Lower lobe of right lung (tissue), 2 donors: ENCODE results near the gene GGA2. TPM values are rescaled to one million over a fixed set of nuclear protein-coding genes. Genes with fewer than 3 reads are reported as not detected.

ENCODE experiments used
- ATAC-seq, 2 donors: fragments of 200-7000 bp; cut with Tn5 transposase; one replicate each; pipeline ENCODE4 v1.9.1; 2020 to 2022; ENCODE audit warnings: mild to moderate bottlenecking in 2 of 2, moderate library complexity in 2 of 2
- DNase-seq: peaks from one replicate; pipeline ENCODE4 v3.0.0-alpha.2; 2020
- H3K27ac ChIP-seq: fragments of 200-600 bp; one replicate; pipeline ENCODE4 v1.8.0; 2022
- H3K27me3 ChIP-seq: fragments of 200-600 bp; one replicate; pipeline ENCODE4 v1.8.0; 2022; ENCODE audit warnings: low read depth
- H3K36me3 ChIP-seq: fragments of 200-600 bp; one replicate; pipeline ENCODE4 v1.8.0; 2022; ENCODE audit warnings: mild to moderate bottlenecking
- H3K4me1 ChIP-seq: fragments of 200-600 bp; one replicate; pipeline ENCODE4 v1.8.0; 2022
- H3K4me3 ChIP-seq: fragments of 200-600 bp; one replicate; pipeline ENCODE4 v1.8.0; 2022; ENCODE audit warnings: mild to moderate bottlenecking
- H3K9me3 ChIP-seq: fragments of 200-600 bp; one replicate; pipeline ENCODE4 v1.8.0; 2022
- intact Hi-C: fragments of 100-400 bp; cut with DNase I; formaldehyde crosslinking; loops from one replicate; pipeline ENCODE4 v1.11.0; 2022
- total RNA-seq: library from RNA; stranded (reverse); fragmentation: NEBNext Ultra II Directional; extraction: Animal tissue kit (Norgen Biotek cat#: 25700); gene quantifications from one replicate; pipeline ENCODE4 v1.2.1, GENCODE V29; 2021
- TF ChIP-seq, protein P1 (sequence below): fragments of 200-600 bp; IDR thresholded peaks from one replicate; pipeline ENCODE4 v1.8.0; 2022; ENCODE audit warnings: antibody characterized with exemption, mild to moderate bottlenecking
- donor health status: DM: no; HTN: yes; CAD: no; lungs with severe emphysema.

Gene GGA2
- total RNA-seq, 1 donor from 2014 or later, result 204 TPM

DNA sequence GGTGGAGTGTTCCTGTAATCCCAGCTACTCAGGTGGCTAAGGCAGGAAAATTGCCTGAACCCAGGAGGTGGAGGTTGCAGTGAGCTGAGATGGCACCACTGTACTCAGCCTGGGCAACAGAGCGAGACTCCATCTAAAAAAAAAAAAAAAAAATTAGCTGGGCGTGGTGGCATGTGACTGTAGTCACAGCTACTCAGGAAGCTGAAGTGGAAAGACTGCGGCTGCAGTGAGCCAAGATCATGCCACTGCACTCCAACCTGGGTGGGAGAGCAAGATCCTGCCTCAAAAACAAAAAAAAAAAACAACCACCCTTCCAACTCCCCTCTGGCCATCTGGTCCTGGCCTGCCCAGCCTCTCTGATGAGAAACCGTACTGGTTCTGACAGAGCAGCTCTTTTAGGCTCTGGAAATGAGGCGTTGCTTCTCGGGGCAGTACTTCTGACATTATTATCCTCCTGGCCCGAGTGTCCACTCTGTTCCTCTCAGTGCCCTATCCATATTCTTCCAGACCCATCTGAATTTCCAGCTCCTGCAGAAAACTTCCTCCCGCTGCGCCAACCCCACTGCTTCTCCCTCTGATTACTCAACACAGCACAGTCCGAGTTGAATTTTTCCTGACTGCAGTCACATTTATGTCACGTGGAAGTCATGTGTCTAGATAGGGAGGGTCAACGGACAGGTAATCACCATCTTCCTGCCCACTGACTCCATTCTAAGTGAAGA lies 13.3 kb downstream of the GGA2 start:
- Histone ChIP-seq H3K4me1 (peaks cover 85% of the 10 kb centered on the region), H3K4me3 (no peak overlapping the region), H3K27me3 (no peaks in the 10 kb centered on the region), H3K9me3 (no peaks in the 10 kb centered on the region), H3K27ac (peak overlapping the region; percentile 80), H3K36me3 (peaks cover 45% of the 10 kb centered on the region)
- intact Hi-C loops, result no loop called here
- ATAC-seq (peak; percentile 77 to 88), DNase-seq (no peak)
- TF ChIP-seq, protein P1, sequence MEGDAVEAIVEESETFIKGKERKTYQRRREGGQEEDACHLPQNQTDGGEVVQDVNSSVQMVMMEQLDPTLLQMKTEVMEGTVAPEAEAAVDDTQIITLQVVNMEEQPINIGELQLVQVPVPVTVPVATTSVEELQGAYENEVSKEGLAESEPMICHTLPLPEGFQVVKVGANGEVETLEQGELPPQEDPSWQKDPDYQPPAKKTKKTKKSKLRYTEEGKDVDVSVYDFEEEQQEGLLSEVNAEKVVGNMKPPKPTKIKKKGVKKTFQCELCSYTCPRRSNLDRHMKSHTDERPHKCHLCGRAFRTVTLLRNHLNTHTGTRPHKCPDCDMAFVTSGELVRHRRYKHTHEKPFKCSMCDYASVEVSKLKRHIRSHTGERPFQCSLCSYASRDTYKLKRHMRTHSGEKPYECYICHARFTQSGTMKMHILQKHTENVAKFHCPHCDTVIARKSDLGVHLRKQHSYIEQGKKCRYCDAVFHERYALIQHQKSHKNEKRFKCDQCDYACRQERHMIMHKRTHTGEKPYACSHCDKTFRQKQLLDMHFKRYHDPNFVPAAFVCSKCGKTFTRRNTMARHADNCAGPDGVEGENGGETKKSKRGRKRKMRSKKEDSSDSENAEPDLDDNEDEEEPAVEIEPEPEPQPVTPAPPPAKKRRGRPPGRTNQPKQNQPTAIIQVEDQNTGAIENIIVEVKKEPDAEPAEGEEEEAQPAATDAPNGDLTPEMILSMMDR, result no peak

DNA sequence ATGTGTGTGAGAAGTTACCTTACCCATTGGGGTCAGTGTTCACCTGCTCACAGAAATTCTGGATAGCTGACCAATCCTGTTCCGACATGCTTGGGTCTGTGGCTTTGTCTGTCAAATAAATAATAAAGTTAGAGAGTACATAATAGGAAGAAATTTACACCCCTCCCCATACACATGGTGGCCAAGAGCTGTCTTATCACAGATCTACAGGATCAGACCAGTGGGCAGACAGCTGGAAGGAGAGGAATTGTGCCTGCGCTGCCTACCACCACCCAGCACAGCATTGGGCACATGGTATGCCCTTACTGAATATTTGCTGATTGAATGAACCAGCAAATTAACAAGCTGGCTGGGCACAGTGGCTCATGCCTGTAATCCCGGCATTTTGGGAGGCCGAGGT lies 14.6 kb downstream of the GGA2 start:
- DNase-seq (no peak), ATAC-seq (no peak)
- H3K4me3 ChIP-seq, result no peak overlapping the region
- H3K4me1 ChIP-seq, result peaks cover 83% of the 10 kb centered on the region
- H3K27ac ChIP-seq, result no peak overlapping the region
- TF ChIP-seq, protein P1, result no peak
- intact Hi-C loops, result no loop called here
- no peaks in the 10 kb centered on the region for H3K27me3 ChIP-seq
- no peaks in the 10 kb centered on the region for H3K9me3 ChIP-seq
- H3K36me3 ChIP-seq, result peaks cover 57% of the 10 kb centered on the region

DNA sequence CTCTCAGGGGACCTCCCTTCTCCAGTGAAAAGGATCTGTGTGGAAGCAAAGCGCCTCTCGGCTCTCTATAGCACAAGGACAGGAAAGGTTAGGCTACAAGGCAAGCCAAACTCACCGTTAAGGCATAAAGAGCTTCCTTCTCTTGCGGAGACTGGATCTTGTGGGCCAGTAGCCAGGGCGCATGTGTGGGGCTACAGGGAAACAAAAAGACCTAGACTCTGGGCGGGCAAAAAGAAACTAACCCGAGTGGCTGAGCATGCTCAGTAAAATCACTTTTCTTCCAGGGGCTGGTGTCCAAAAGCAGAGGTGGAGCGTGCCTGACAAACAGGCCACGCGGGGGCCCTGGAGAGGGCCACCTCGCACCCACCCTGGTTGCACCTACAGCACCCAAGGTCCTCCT lies 16.1 kb downstream of the GGA2 start:
- intact Hi-C loops, result no loop called here
- Histone ChIP-seq H3K27ac (peak overlapping the region; percentile 69), H3K4me3 (peak overlapping the region; percentile 31), H3K9me3 (no peaks in the 10 kb centered on the region), H3K4me1 (peaks cover 69% of the 10 kb centered on the region), H3K27me3 (no peaks in the 10 kb centered on the region), H3K36me3 (peaks cover 72% of the 10 kb centered on the region)
- ATAC-seq, result peak; percentile 38 to 39
- no peak for DNase-seq
- TF ChIP-seq, protein P1, result no peak

DNA sequence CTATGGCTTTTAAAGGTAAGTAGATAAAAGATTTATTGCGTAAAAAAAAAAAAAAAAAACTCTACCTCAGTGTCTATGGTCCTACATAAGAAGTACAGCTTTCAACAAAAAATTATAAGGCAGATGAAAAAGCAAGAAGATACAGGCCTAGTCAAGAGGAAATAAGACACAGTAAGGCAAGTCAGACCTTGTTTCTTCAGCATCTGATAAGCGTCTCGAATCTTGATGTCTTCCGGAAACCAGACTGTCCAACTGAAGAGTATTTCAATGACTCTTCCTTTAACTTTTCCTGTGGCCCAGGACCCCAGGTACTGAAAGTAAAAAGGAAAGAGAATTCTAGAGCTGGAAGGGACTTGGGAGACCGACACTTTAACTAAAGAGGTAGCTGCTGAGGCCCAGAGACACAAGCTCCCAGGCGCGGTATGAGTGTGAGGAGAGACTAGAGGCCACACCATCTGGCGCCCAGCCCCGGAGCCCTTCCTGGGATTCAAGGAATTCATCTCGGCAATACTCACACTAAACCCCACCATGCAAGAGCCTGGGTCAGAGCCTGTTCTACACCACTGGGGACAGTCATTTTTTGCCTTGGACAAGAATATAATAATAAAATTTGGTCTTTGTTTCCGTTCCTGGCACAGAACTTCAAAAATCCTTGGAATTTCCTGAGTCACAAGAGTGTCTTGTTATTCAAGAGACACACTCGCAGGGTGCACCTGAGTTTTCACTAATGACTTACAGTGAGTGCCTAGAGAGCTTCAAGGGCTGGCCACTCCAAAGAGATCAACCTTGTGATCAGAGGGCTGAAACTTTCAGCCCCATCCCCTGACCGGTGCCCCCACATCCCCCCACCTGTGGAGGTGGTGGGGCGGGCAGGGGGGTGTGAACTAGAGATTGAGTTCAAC lies 18.6 kb downstream of the GGA2 start:
- Histone ChIP-seq H3K4me1 (peaks cover 58% of the 10 kb centered on the region), H3K27me3 (no peaks in the 10 kb centered on the region), H3K27ac (peak overlapping the region; percentile 69), H3K36me3 (peaks cover 97% of the 10 kb centered on the region), H3K4me3 (no peak overlapping the region), H3K9me3 (no peaks in the 10 kb centered on the region)
- ATAC-seq (peak; percentile 55 to 73), DNase-seq (no peak)
- intact Hi-C loops, result no loop called here
- TF ChIP-seq, protein P1, result no peak

DNA sequence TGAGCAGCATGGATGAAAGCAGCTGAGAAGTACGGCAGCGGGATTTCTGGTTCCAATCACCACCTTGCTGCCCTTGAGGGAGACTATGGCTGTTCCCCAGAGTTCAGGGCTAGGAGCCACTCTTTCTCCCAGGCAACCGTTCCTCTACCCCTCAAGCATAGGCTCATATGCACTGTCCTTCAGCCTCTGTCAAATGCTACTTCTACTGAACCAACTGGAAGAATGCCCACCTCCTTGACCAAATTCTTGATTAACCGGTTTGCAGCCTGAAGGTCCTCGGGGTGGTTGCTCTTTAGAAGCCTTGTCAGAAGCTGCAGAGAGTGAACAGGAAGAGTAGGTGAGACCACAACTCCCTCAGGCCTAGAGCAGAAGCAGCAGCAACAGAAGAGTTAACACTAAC lies 23.8 kb downstream of the GGA2 start:
- no peaks in the 10 kb centered on the region for H3K27me3 ChIP-seq
- peak overlapping the region; percentile 31 for H3K27ac ChIP-seq
- no peak overlapping the region for H3K4me3 ChIP-seq
- peaks cover 100% of the 10 kb centered on the region for H3K36me3 ChIP-seq
- peak; percentile 94 for ATAC-seq
- TF ChIP-seq, protein P1, result no peak
- intact Hi-C loops, result no loop called here
- peak; percentile 51 for DNase-seq
- H3K4me1 ChIP-seq, result peaks cover 25% of the 10 kb centered on the region
- no peaks in the 10 kb centered on the region for H3K9me3 ChIP-seq
